Gastroesophageal sphincter (tissue), 3 donors: ENCODE data around the gene PARD6G.

ENCODE experiments used
- CTCF ChIP-seq, 4 experiments: fragments of 200-600 bp in 2 of 4; fragments of 450-650 bp in 2 of 4; sonication (generic) in 1 of 4; IDR thresholded peaks; one replicate each; pipeline ENCODE4 v1.5.1; 2017 to 2019; ENCODE audit warnings: antibody characterized with exemption in 4 of 4, mild to moderate bottlenecking in 2 of 4, moderate library complexity in 2 of 4
- POLR2A ChIP-seq, 2 donors: fragments of 450-650 bp; IDR thresholded peaks; one replicate each; pipeline ENCODE4 v1.6.1; 2017; ENCODE audit warnings: antibody characterized with exemption in 2 of 2, mild to moderate bottlenecking in 2 of 2, moderate library complexity in 1 of 2

- TF ChIP-seq CTCF (IDR thresholded peaks at IDR 0.05) (peak in 1 of 4 experiments; percentile 45), POLR2A (IDR thresholded peaks at IDR 0.05) (no peak)
Measured at GRCh38 chr18:80154293-80154692, 93.0 kb downstream of the PARD6G start.
